GM12878 (cell line): ENCODE measurements around the gene TMEM131L. TPM values are rescaled to one million over a fixed set of nuclear protein-coding genes. Genes with fewer than 3 reads are reported as not detected.

Experiments used
- ATAC-seq: fragments of 200-7000 bp; cut with Tn5 transposase; 3 replicates; pipeline ENCODE4 v1.9.1; 2020; ENCODE audit warnings: mild to moderate bottlenecking, moderate library complexity
- BruUV-seq: library from RNA; stranded (reverse); fragments of 400-500 nt; replicated peaks from 2 replicates; lab custom pipeline; 2021; lab: Mats Ljungman, UMichigan
- CTCF ChIA-PET: fragments of 300-600 bp; sonication (Branson Sonifier 250); formaldehyde crosslinking; extraction: SDS; loops from one replicate; lab custom pipeline; 2021; ENCODE audit warnings: inconsistent platforms; lab: Yijun Ruan, JAX
- POLR2A ChIA-PET: fragments of 350-600 bp; formaldehyde crosslinking; extraction: SDS; loops from one replicate; lab custom pipeline; 2021; ENCODE audit warnings: inconsistent platforms; lab: Charles Lee
- RAD21 ChIA-PET: fragments of 300-600 bp; sonication (Branson Sonifier 250); formaldehyde crosslinking; loops from one replicate; lab custom pipeline; 2023; ENCODE audit warnings: antibody characterized with exemption; ENCODE audit not compliant: unreplicated experiment; lab: Charles Lee
- SMC1A ChIA-PET: fragments of 300-600 bp; sonication (Branson Sonifier 250); formaldehyde crosslinking; loops from one replicate; lab custom pipeline; 2023; ENCODE audit not compliant: unreplicated experiment, uncharacterized antibody; lab: Charles Lee
- DNase-seq: peaks from one replicate; pipeline ENCODE4 v3.0.0-alpha.2; 2011; ENCODE audit warnings: low read depth, low spot score
- FAIRE-seq: peaks from 3 replicates; lab custom pipeline; 2011; peaks lifted over from hg19 to GRCh38; lab: Jason Lieb, UNC
- H2AFZ ChIP-seq: 2 replicates; pipeline ENCODE4 v1.6.0; 2011; ENCODE audit warnings: low read depth, low read length, control low read depth; ENCODE audit not compliant: control insufficient read depth
- H3K27ac ChIP-seq: 2 replicates; pipeline ENCODE4 v1.5.1; 2011; ENCODE audit warnings: control low read depth; ENCODE audit not compliant: control insufficient read depth, insufficient read depth
- H3K27me3 ChIP-seq, 2 experiments: replicated peaks in 1 of 2; 2 replicates each; pipeline versions ENCODE4 v1.6.0 to v1.6.1; 2011; ENCODE audit warnings: low read length in 1 of 2; ENCODE audit not compliant: control insufficient read depth in 2 of 2, insufficient read depth in 2 of 2
- H3K36me3 ChIP-seq, 2 experiments: 2 replicates each; pipeline ENCODE4 v1.5.1; 2011; ENCODE audit warnings: low read length in 1 of 2; ENCODE audit not compliant: control insufficient read depth in 2 of 2, insufficient read depth in 2 of 2
- H3K4me1 ChIP-seq: 2 replicates; pipeline ENCODE4 v1.6.1; 2011; ENCODE audit warnings: mild to moderate bottlenecking, low read length, moderate library complexity, mixed read lengths; ENCODE audit not compliant: control insufficient read depth, insufficient read depth
- H3K4me2 ChIP-seq: 2 replicates; pipeline ENCODE4 v1.6.0; 2011; ENCODE audit warnings: control low read depth; ENCODE audit not compliant: control insufficient read depth, insufficient read depth
- H3K4me3 ChIP-seq: fragments of 200-600 bp; sonication (generic); 2 replicates; pipeline ENCODE4 v1.5.1; 2016
- H3K79me2 ChIP-seq: 2 replicates; pipeline ENCODE4 v1.6.0; 2011; ENCODE audit warnings: low read length; ENCODE audit not compliant: control insufficient read depth, insufficient read depth
- H3K9ac ChIP-seq: 2 replicates; pipeline ENCODE4 v1.8.0; 2011; ENCODE audit warnings: low read length, control low read depth, mixed read lengths; ENCODE audit not compliant: control insufficient read depth, insufficient read depth
- H3K9me3 ChIP-seq: replicated peaks from 3 replicates; pipeline ENCODE4 v1.5.1; 2011; ENCODE audit warnings: mild to moderate bottlenecking, low read length; ENCODE audit not compliant: control insufficient read depth, insufficient read depth
- H4K20me1 ChIP-seq: 2 replicates; pipeline ENCODE4 v1.6.0; 2011; ENCODE audit not compliant: control insufficient read depth, insufficient read depth
- IRF4 ChIP-seq: IDR thresholded peaks from 2 replicates; pipeline ENCODE4 v1.6.1; 2011; ENCODE audit warnings: low read depth, low read length
- JUNB ChIP-seq: IDR thresholded peaks from 2 replicates; pipeline ENCODE4 v1.6.1; 2016; ENCODE audit warnings: antibody characterized with exemption, mild to moderate bottlenecking
- RBBP5 ChIP-seq: fragments of 200-600 bp; sonication (generic); conservative IDR thresholded peaks from 2 replicates; pipeline ENCODE4 v1.6.1; 2016
- RUNX3 ChIP-seq: IDR thresholded peaks from 2 replicates; pipeline ENCODE4 v1.6.1; 2012; ENCODE audit warnings: low read length, inconsistent platforms
- TCF12 ChIP-seq: IDR thresholded peaks from 2 replicates; pipeline ENCODE4 v1.6.1; 2011; ENCODE audit warnings: low read depth, mild to moderate bottlenecking, low read length
- ZNF622 ChIP-seq: fragments of 450-650 bp; IDR thresholded peaks from 2 replicates; pipeline ENCODE4 v1.6.1; 2017; ENCODE audit warnings: mild to moderate bottlenecking, inconsistent platforms
- WGBS: methylation state at CpG from one replicate; pipeline ENCODE4 v1.1.6; 2016; ENCODE audit warnings: low lambda C conversion rate; ENCODE audit not compliant: insufficient replicate concordance, insufficient coverage; ENCODE audit errors: missing lambda C conversion rate; 5-methylcytosine and 5-hydroxymethylcytosine counted together
- in situ Hi-C: fragments of 300-500 bp; cut with MboI; formaldehyde crosslinking; loops from 9 replicates; pipeline ENCODE4 v1.14.3; 2018; ENCODE audit warnings: mixed read lengths
- intact Hi-C: fragments of 100-400 bp; cut with micrococcal nuclease; formaldehyde crosslinking; loops from one replicate; pipeline ENCODE4 v1.14.2; 2022; ENCODE audit not compliant: unreplicated experiment
- polyA plus RNA-seq, 11 experiments: library from polyadenylated mRNA; depleted of rRNA in 4 of 11; unstranded in 6 of 11; stranded (reverse) in 5 of 11; fragments of >200 nt; fragmentation: Nextera tagmentation in 4 of 11; fragmentation: Illumina TruSeq in 1 of 11; extraction: Ambion mirVana in 4 of 11; extraction: Trizol in 1 of 11; gene quantifications; 1 replicate in 1 of 11; 2 replicates in 10 of 11; pipeline versions ENCODE4 v1.2.1 to v1.2.3, GENCODE V29; 2011 to 2016; ENCODE audit warnings: inconsistent platforms in 2 of 11, missing spikeins in 2 of 11, low read depth in 1 of 11
- total RNA-seq, 4 experiments: library from RNA; depleted of rRNA in 3 of 4; stranded (reverse); fragments of >200 nt in 3 of 4; fragmentation: Illumina TruSeq in 1 of 4; extraction: Trizol in 1 of 4; gene quantifications; 2 replicates each; pipeline versions ENCODE4 v1.2.1 to v1.2.3, GENCODE V29; 2013 to 2021
- TF ChIP-seq, protein P1 (sequence below): fragments of 450-650 bp; formaldehyde crosslinking; IDR thresholded peaks from 2 replicates; pipeline ENCODE4 v1.4.0; 2022; ENCODE audit warnings: mild to moderate bottlenecking, moderate library complexity

The TMEM131L gene
- total and polyA plus RNA-seq, 10 of the 15 experiments (the other 5 are each of a cell fraction or from before 2014, with no cell fraction given) = 8.5 to 101 (median 74.4) TPM

DNA sequence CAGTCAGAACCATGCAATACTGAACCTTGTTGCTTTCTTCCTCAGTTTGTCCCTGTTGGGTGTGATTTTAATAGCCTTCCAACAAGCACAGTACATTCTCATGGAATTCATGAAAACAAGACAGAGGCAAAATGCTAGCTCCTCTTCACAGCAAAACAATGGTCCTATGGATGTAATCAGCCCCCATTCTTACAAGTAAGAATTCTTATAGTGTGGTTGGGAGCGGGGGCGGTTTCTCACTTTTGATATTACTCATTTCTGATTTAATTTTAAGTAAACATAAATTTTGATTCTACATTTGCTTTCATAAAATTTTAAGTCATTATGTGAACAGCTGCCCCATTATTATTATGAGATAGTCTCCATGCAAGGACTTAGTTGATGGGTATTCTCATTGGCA, 137.1 kb downstream of the TMEM131L start:
- POLR2A ChIA-PET = interaction anchor here (1.5 kb wide), 1 partner anchor 9 kb away, joined by 4 read pairs; no protein-coding TSS in a partner anchor
- no TSS peak for BruUV-seq

More for the DNA sequence above, 137.1 kb downstream of the TMEM131L start:
- intact Hi-C loops = no loop called here
- TF ChIP-seq ZNF622 (no peak), RUNX3 (peak; percentile 65; the same call in 1 of the 2 replicates), TCF12 (no peak), IRF4 (peak; percentile 37; the same call in 1 of the 2 replicates), JUNB (peak; percentile 62; the same call in 1 of the 2 replicates), RBBP5 (no peak)
- TF ChIP-seq, protein P1, sequence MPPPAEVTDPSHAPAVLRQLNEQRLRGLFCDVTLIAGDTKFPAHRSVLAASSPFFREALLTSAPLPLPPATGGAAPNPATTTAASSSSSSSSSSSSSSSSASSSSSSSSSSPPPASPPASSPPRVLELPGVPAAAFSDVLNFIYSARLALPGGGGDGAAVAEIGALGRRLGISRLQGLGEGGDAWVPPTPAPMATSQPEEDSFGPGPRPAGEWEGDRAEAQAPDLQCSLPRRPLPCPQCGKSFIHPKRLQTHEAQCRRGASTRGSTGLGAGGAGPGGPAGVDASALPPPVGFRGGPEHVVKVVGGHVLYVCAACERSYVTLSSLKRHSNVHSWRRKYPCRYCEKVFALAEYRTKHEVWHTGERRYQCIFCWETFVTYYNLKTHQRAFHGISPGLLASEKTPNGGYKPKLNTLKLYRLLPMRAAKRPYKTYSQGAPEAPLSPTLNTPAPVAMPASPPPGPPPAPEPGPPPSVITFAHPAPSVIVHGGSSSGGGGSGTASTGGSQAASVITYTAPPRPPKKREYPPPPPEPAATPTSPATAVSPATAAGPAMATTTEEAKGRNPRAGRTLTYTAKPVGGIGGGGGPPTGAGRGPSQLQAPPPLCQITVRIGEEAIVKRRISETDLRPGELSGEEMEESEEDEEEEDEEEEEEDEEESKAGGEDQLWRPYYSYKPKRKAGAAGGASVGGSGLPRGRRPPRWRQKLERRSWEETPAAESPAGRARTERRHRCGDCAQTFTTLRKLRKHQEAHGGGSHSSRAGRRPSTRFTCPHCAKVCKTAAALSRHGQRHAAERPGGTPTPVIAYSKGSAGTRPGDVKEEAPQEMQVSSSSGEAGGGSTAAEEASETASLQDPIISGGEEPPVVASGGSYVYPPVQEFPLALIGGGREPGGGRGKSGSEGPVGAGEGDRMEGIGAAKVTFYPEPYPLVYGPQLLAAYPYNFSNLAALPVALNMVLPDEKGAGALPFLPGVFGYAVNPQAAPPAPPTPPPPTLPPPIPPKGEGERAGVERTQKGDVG = no peak
- Histone ChIP-seq H3K9ac (no peak overlapping the region), H3K79me2 (peaks cover 4% of the 10 kb centered on the region), H3K4me2 (no peak overlapping the region), H3K27me3 (no peaks in the 10 kb centered on the region), H3K27ac (no peak overlapping the region), H3K9me3 (no peaks in the 10 kb centered on the region), H2AFZ (no peak overlapping the region), H3K4me3 (no peak overlapping the region), H4K20me1 (no peaks in the 10 kb centered on the region; the same call in 1 of the 2 replicates), H3K4me1 (no peaks in the 10 kb centered on the region), H3K36me3 (peaks cover 17 to 49% of the 10 kb centered on the region in 2 experiments)
- in situ Hi-C loops = no loop called here
- RAD21 ChIA-PET = interaction anchor here (1.2 to 1.5 kb wide), 2 partner anchors 10 to 40 kb away, joined by 4 read pairs; no protein-coding TSS in a partner anchor
- DNase-seq (no peak), ATAC-seq (no peak), FAIRE-seq (no peak)
- CTCF ChIA-PET = interaction anchor here (2.0 kb wide), 1 partner anchor 8 kb away, joined by 6 read pairs; no protein-coding TSS in a partner anchor
- WGBS = 92% methylated on average over 2 of the region's 2 CpGs
- SMC1A ChIA-PET = interaction anchor here (1.3 kb wide), 1 partner anchor 257 kb away, joined by 5 read pairs; no protein-coding TSS in a partner anchor
